GM19023 (cell line): Measurements from ENCODE around the gene PLEKHA5.
"Not testable (repeated sequence)": the region's sequence is repeated elsewhere in the genome, so short reads cannot be mapped to it uniquely, and the experiment has no call there.

Experiments used
- ATAC-seq: cut with Tn5 transposase; IDR thresholded peaks from one replicate; pipeline ENCODE4 v1.9.1; 2021; ENCODE audit warnings: mild to moderate bottlenecking, moderate library complexity; ENCODE audit not compliant: unreplicated experiment

Gene PLEKHA5

DNA sequence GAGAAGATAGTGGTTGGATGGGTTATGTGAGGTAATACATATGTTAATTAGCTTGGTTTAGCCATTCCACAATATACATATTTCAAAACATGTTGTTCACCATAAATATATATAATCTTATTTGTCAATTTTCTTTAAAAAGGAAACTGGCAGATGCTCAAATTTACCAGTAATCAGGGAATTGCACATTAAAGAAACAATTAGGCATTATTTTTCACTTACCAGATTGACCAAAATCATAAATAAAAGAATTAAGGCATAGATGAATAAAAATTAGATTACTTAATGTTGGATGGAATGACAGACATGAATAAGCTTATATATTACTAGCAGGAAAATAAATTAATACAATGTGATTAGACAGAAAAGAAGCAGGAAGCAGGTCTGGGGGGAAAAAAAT is 147.2 kb downstream of the PLEKHA5 start:
- no peak for ATAC-seq

- ATAC-seq, result no peak
These were observed 148.2 kb downstream of the PLEKHA5 start for GRCh38 chr12:19277711-19278110.

DNA sequence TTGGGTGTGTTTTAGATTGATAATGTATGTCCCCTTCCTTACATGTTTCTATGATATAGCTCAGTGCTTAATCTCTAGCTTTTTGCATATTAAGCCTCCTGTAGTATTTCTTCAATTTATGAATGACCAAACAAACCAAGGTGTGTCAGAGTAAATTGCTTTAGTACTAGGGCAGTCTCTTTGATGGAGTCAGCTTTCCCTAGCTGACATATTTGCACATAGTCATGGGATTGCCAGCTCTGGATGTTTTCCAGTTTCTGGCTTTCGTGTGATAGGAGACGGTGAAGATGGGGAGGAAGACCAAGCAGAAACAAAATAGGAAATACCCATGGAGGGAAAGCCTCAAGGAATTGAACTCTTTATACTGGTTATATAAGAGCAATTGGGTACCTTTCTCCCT is 148.9 kb downstream of the PLEKHA5 start:
- no peak for ATAC-seq

DNA sequence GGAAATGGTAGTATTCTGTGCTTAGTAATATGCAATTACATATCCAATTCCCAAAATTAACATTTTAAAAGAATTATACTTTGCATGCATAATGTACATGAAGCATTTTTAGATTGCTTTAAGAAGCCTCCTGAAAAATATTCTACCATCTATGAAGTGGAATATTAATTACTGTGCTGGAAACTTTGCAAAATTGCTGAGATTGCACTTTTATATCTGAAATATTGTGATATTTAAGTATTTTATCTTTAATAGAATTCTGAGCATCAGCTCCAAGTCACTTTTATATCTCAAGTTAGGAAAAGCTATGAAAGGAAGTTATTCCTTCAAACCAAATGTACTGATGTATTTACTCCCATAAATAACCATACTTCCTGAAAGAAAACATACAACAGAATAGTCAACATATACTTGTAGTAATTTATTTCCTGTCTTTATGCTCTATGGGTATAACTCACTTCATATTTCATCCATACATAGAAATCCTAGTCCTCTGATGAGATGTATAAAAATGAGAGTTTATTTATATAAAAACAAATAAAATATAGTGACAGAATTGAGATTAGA is 152.7 kb downstream of the PLEKHA5 start:
- no peak for ATAC-seq

GRCh38 chr12:19284658-19285057 is 155.1 kb downstream of the PLEKHA5 start:
- ATAC-seq, result no peak

DNA sequence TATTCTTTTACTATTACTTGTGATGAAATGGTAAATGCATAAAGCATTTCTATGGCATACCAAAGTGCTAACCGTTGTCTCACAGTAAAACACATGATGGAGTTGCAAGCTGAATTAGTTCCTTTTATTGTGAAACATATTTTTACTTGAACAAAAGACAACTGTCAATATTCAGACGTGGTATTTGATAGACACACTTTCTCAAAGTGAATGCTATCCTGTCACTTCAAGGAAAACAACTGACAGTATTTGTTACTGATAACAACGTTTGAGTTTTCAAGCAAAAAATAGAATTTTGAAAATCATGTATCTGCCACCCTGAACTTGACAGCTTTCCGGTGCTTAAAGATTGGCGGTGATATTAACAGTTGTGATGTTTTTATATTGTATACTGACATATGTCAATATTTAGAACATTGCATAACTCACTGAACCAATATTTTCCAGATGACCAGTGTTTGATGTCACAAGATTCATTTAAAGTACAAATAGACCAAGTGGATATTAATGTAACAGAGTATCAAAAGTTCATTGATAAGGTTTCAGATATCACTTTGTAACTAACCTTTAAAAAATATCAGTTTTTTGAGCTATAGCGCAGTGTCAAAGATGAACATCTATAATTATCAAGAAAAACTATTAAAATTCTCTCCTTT is 156.4 kb downstream of the PLEKHA5 start:
- ATAC-seq, result no peak

- ATAC-seq, result no peak
These were observed 157.8 kb downstream of the PLEKHA5 start for GRCh38 chr12:19287302-19287701.

DNA sequence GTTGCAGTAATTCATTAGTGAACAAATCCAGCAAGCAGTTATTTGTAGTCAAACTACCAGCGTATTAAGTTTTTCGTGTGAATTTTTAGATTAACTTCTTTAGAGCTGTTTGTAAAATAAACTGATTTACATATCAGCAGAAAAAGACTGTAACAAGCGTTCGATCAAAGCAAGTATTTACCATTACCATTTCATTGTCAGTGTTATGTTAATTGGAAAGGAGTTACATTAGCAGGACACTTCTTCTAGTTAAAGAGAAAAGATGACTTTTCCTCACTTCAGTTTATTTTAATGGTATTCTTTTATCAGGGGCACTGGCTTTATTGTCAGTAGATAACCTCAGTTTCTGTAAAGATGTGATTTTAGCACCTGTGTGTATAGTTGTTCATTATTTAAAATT is 158.6 kb downstream of the PLEKHA5 start:
- no peak for ATAC-seq

DNA sequence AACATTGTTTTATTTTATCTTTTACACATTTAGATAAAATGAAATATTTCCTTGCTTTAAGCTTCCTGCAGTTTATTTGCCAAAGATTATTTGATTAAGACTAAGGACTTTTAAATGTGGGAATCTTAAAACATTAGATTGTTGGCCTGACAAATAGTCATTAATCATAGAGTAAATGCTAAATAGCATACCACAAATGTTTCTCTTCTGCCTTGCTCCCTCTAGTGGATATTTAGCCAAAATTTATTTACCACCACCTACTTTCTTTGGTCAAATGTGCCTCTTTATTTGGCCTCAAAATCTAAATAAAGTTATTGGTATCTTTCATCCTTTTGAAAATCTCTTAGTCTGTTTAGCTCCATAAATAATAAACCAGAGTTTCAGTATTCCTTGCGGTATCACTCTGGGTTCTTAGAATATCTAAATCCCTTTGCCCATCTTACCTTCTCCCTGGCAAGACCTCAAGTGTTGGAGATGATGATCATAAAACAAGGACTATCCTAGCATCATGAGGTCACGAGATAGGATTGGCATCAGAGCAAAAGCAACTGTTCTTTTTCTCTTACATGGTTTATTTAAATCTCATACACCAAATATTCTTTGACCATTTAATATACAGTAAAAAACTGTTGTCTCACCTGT is 159.2 kb downstream of the PLEKHA5 start:
- no peak for ATAC-seq

DNA sequence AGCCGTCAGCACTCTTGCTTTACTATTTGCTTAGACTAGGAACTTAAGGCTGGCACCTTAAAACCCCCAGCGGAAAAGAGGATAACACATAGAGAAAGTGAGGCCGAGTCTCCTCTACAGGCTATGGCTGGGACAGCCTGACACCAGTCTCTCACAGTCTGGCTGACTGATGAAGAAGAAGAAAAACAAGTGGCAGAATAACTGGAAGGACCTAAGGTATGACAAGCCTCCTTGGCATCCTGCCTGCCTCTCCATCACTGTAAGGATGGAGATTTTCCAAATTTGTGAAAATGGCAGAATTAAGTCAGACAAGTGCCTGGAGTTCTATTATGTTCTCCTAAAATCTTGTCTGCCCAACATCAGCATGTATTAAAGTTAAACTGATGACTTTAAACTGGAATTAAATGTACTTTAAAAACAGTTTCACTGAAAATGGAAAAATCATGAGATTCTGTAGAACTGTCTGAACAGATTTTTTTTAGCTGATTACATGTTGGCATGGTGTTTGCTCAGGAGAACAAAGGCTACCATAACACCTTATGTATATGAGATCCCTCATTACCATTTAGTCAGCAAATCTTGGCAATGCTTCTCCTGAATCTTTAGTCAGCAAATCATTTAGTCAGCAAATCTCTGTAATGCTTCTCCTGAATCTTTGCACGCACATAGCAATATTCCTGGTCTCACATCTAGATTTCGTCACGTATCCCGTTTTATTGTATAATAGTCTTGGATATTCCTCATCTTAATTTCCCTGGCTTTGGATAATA is 169.5 kb downstream of the PLEKHA5 start:
- ATAC-seq, result no peak

GRCh38 chr12:19299765-19300164 is 170.2 kb downstream of the PLEKHA5 start:
- ATAC-seq, result no peak

DNA sequence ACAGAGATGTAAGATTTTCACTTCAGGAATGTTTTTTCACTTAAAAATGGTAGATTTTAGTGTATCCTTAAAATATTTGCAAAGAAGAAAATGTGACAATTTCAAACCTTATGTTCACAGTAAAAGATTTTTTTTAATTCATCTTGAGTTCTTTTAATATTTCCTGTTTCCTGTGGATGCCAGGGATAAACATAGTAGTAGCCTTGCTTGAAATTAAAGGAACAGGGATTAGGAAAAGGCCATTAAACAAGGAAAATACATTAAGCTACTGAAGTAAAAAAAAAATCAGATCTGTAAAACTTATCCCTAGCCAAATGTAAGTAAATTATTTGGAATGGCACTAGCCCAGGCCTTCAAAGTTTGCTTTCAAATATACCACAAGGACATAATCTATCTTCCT is 171.7 kb downstream of the PLEKHA5 start:
- ATAC-seq, result no peak

- no peak for ATAC-seq
These were observed 172.2 kb downstream of the PLEKHA5 start for GRCh38 chr12:19301688-19302087.

GRCh38 chr12:19302100-19302640 is 172.6 kb downstream of the PLEKHA5 start:
- no peak for ATAC-seq

DNA sequence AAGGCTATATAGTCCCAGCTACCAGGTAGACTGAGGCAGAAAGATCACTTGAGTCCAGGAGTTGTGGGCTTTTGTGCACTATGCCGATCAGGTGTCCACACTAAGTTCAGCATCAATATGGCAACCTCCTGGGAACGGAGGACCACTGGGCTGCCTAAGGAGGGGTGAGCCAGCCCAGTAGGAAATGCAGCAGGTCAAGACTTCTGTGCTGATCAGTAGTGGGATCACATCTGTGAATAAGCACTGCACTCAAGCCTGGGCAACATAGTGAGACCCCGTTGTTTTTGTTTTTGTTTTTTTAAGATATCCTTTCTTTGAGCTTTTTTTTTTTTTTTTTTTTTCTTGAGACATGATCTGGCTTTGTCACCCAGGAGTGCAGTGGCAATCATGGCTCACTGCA is 174.0 kb downstream of the PLEKHA5 start:
- no peak for ATAC-seq

DNA sequence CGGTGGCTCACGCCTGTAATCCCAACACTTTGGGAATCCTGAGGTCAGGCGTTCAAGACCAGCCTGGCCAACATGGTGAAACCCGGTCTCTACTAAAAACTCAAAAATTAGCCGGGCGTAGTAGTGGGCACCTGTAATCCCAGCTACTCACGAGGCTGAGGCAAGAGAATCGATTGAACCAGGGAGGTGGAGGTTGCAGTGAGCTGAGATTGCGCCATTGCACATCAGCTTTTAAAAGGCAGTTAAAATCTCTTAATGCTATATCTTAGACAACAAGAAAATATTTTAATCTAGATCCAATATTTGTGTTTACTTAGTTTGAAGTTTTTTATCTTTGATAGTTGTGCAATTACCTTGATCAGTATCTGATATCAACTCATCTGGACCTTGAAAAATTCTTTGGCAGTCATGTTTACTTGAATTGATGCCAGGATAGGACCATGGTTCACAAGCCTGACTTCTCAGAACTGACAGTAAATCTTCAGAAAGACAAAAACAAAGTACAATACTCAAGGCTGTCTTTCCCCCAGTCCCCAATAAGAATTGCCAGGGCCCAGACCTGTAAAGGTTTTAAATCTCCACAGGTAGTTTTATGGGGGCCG is 174.7 kb downstream of the PLEKHA5 start:
- ATAC-seq, result no peak

DNA sequence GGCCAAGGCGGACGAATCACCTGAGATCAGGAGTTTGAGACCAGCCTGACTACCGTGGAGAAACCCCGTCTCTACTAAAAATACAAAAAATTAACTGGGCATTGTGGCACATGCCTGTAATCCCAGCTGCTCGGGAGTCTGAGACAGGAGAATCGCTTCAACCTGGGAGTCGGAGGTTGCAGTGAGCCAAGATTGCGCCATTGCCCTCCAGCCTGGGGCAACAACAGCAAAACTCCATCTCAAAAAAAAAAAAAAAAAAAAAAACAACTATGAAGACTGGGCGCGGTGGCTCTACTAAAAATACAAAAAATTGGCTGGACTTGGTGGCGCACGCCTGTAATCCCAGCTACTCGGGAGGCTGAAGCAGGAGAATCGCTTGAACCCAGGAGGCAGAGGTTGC is 176.1 kb downstream of the PLEKHA5 start:
- ATAC-seq, result not testable (repeated sequence)

DNA sequence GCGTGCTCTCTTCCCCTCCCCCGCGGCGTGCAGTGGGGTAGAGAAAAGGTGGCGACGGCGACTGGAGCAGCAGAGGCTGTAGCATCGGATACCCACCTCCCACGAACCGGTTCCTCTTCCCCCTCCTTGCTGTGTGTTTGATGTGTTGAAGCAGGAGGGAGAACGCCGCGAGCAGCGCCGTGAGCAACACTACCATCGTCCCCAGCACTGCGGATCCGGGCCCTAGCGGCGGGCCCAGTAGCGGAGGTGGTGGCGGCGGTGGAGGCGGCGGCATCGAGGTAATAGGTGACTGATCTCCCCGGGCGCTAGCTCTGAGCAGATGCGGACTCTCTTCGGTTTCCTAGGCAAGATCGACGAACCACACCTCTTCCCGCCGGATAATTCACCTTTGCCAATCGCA is 176.8 kb downstream of the PLEKHA5 start:
- ATAC-seq, result no peak

- ATAC-seq, result no peak
These were observed 177.9 kb downstream of the PLEKHA5 start for GRCh38 chr12:19307451-19307850.

GRCh38 chr12:19311165-19311564 is 181.6 kb downstream of the PLEKHA5 start:
- no peak for ATAC-seq

GRCh38 chr12:19312637-19313036 is 183.1 kb downstream of the PLEKHA5 start:
- ATAC-seq, result no peak
